Erythroblast (primary cell): ENCODE measurements around the gene PDE6H.

Experiments
- GATA1 ChIP-seq: IDR thresholded peaks from 2 replicates; pipeline ENCODE4 v1.6.1; 2011; ENCODE audit warnings: low read depth, mild to moderate bottlenecking, control low read depth, low read length, moderate library complexity
- POLR2A ChIP-seq: IDR thresholded peaks from 2 replicates; pipeline ENCODE4 v1.6.1; 2011; ENCODE audit warnings: mild to moderate bottlenecking, low read length

GRCh38 chr12:14936224-14936861, 36.5 kb upstream of the PDE6H start:
- TF ChIP-seq POLR2A (no peak), GATA1 (no peak)
